Tibial nerve (tissue), 4 donors: ENCODE results near the gene EXD3. TPM values are rescaled to one million over a fixed set of nuclear protein-coding genes. Genes with fewer than 3 reads are reported as not detected.
A peak's percentile ranks its signal among the peaks of the same experiment; 100 is the strongest.

ENCODE experiments used
- DNase-seq, 2 donors: peaks; one replicate each; pipeline ENCODE4 v3.0.0-alpha.2; 2019; ENCODE audit warnings: low spot score in 2 of 2
- H3K27ac ChIP-seq, 4 donors: fragments of 200-600 bp; sonication (generic) in 3 of 4; one replicate each; pipeline ENCODE4 v1.5.1; 2017 to 2019; ENCODE audit warnings: mild to moderate bottlenecking in 1 of 4
- H3K27me3 ChIP-seq, 2 donors: fragments of 200-600 bp; sonication (generic) in 1 of 2; one replicate each; pipeline versions ENCODE4 v1.5.1 to v1.6.0; 2017 to 2019
- H3K36me3 ChIP-seq, 3 donors: fragments of 200-600 bp; sonication (generic); one replicate each; pipeline ENCODE4 v1.5.1; 2018 to 2019
- H3K4me1 ChIP-seq, 4 donors: fragments of 200-600 bp; sonication (generic) in 3 of 4; one replicate each; pipeline ENCODE4 v1.5.1; 2017 to 2019
- H3K4me3 ChIP-seq, 4 donors: fragments of 200-600 bp; sonication (generic) in 3 of 4; one replicate each; pipeline ENCODE4 v1.5.1; 2017 to 2019; ENCODE audit warnings: mild to moderate bottlenecking in 1 of 4, moderate library complexity in 1 of 4
- H3K9me3 ChIP-seq, 4 donors: fragments of 200-600 bp; sonication (generic) in 3 of 4; one replicate each; pipeline ENCODE4 v1.5.1; 2017 to 2019
- EP300 ChIP-seq, 2 donors: sonication (generic); formaldehyde crosslinking; IDR thresholded peaks; one replicate each; pipeline ENCODE4 v1.6.1; 2017; ENCODE audit warnings: antibody characterized with exemption in 2 of 2, mild to moderate bottlenecking in 1 of 2
- POLR2A ChIP-seq, 2 donors: fragments of 450-650 bp; IDR thresholded peaks; one replicate each; pipeline ENCODE4 v1.6.1; 2017; ENCODE audit warnings: antibody characterized with exemption in 2 of 2, mild to moderate bottlenecking in 2 of 2, moderate library complexity in 2 of 2
- WGBS, 2 donors: methylation state at CpG; one replicate each; pipeline ENCODE4 v1.1.5; 2018; 5-methylcytosine and 5-hydroxymethylcytosine counted together
- total RNA-seq, 4 donors: library from RNA; depleted of rRNA; stranded (reverse); fragments of >200 nt; gene quantifications; one replicate each; pipeline ENCODE4 v1.1.0, GENCODE V29; 2016
- TF ChIP-seq, protein P1 (sequence below), 5 experiments: fragments of 200-600 bp in 3 of 5; fragments of 450-650 bp in 2 of 5; sonication (generic) in 3 of 5; IDR thresholded peaks; one replicate each; pipeline ENCODE4 v1.5.1; 2016 to 2019; ENCODE audit warnings: antibody characterized with exemption in 5 of 5, mild to moderate bottlenecking in 3 of 5, moderate library complexity in 2 of 5

The EXD3 gene
- total RNA-seq, 4 donors from 2014 or later, result 27.6 to 99.9 (median 55.2) TPM

- no peak overlapping the region for H3K4me3 ChIP-seq
- peaks cover 0 to 38% (median 26%) of the 10 kb centered on the region in 4 donors for H3K4me1 ChIP-seq
- peak overlapping the region in 2 of 4 donors; percentile 14 to 51 for H3K27ac ChIP-seq
- no peaks in the 10 kb centered on the region for H3K9me3 ChIP-seq
- WGBS, 2 donors, result 66 to 75% methylated on average over 14 to 25 of the region's 28 CpGs
- H3K27me3 ChIP-seq, result peaks cover 0 to 36% of the 10 kb centered on the region in 2 donors
- no peak for TF ChIP-seq POLR2A (IDR thresholded peaks at IDR 0.05)
- TF ChIP-seq, protein P1, sequence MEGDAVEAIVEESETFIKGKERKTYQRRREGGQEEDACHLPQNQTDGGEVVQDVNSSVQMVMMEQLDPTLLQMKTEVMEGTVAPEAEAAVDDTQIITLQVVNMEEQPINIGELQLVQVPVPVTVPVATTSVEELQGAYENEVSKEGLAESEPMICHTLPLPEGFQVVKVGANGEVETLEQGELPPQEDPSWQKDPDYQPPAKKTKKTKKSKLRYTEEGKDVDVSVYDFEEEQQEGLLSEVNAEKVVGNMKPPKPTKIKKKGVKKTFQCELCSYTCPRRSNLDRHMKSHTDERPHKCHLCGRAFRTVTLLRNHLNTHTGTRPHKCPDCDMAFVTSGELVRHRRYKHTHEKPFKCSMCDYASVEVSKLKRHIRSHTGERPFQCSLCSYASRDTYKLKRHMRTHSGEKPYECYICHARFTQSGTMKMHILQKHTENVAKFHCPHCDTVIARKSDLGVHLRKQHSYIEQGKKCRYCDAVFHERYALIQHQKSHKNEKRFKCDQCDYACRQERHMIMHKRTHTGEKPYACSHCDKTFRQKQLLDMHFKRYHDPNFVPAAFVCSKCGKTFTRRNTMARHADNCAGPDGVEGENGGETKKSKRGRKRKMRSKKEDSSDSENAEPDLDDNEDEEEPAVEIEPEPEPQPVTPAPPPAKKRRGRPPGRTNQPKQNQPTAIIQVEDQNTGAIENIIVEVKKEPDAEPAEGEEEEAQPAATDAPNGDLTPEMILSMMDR (IDR thresholded peaks at IDR 0.05), result no peak
- no peak for TF ChIP-seq EP300 (IDR thresholded peaks at IDR 0.05)
- H3K36me3 ChIP-seq, result no peaks in the 10 kb centered on the region
- no peak for DNase-seq
Observed at GRCh38 chr9:137311986-137312851, 110.7 kb downstream of the EXD3 start.

GRCh38 chr9:137311171-137311985 is 111.6 kb downstream of the EXD3 start:
- H3K36me3 ChIP-seq, result no peaks in the 10 kb centered on the region
- no peak for DNase-seq
- no peaks in the 10 kb centered on the region for H3K9me3 ChIP-seq
- H3K4me3 ChIP-seq, result no peak overlapping the region
- peaks cover 0 to 36% of the 10 kb centered on the region in 2 donors for H3K27me3 ChIP-seq
- no peak for TF ChIP-seq EP300 (IDR thresholded peaks at IDR 0.05)
- TF ChIP-seq POLR2A (IDR thresholded peaks at IDR 0.05), result no peak
- TF ChIP-seq, protein P1 (IDR thresholded peaks at IDR 0.05), result no peak
- peak overlapping the region in 2 of 4 donors; percentile 14 to 51 for H3K27ac ChIP-seq
- peaks cover 0 to 39% (median 30%) of the 10 kb centered on the region in 4 donors for H3K4me1 ChIP-seq
- WGBS, 2 donors, result 65 to 84% methylated on average over 16 to 19 of the region's 27 CpGs

DNA sequence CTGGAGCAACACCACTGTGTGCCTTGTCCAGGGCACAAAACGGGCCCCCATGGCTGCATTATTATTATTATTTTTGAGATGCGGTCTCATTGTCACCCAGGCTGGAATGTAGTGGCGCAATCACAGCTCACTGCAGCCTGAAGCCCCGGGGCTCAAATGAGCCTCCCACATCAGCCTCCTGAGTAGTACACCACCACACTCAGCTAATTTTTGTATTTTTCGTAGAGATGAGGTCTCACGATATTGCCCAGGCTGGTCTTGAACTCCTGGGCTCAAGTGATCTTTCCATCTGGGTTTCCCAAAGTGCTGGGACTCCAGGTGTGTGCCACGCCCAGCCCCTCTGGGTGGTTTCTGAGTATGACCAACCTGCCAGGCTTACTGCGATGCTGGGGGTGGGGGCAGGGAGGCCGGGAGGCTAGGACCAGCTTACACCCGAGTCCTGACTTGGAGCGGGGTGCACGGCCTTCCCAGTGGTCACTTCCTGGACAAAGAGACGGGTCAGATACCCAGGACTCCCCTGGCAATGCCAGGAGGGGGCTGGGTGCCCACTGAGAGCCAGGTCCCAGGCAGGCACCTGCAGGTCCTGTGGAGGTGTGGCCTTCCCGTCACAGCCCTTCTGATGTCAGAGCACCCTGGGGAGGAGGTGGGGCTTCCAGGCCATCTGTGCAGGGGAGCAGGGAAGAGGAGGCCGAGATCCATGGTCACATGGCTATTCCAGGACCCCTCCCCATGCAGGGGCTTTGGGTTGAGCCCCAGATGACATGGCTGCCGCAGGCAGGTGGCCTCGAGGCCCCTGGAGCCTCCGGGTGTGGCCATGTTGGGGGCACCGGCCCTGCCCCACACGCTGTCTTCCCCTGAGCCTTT is 112.5 kb downstream of the EXD3 start:
- no peak for DNase-seq
- peaks cover 0 to 39% of the 10 kb centered on the region in 2 donors for H3K27me3 ChIP-seq
- no peak overlapping the region for H3K4me3 ChIP-seq
- 72 to 79% methylated on average over 18 to 20 of the region's 20 CpGs for WGBS, 2 donors
- H3K36me3 ChIP-seq, result no peaks in the 10 kb centered on the region
- TF ChIP-seq, protein P1 (IDR thresholded peaks at IDR 0.05), result no peak
- H3K4me1 ChIP-seq, result peaks cover 0 to 39% (median 31%) of the 10 kb centered on the region in 4 donors
- peak overlapping the region in 2 of 4 donors; percentile 11 to 51 for H3K27ac ChIP-seq
- no peaks in the 10 kb centered on the region for H3K9me3 ChIP-seq

DNA sequence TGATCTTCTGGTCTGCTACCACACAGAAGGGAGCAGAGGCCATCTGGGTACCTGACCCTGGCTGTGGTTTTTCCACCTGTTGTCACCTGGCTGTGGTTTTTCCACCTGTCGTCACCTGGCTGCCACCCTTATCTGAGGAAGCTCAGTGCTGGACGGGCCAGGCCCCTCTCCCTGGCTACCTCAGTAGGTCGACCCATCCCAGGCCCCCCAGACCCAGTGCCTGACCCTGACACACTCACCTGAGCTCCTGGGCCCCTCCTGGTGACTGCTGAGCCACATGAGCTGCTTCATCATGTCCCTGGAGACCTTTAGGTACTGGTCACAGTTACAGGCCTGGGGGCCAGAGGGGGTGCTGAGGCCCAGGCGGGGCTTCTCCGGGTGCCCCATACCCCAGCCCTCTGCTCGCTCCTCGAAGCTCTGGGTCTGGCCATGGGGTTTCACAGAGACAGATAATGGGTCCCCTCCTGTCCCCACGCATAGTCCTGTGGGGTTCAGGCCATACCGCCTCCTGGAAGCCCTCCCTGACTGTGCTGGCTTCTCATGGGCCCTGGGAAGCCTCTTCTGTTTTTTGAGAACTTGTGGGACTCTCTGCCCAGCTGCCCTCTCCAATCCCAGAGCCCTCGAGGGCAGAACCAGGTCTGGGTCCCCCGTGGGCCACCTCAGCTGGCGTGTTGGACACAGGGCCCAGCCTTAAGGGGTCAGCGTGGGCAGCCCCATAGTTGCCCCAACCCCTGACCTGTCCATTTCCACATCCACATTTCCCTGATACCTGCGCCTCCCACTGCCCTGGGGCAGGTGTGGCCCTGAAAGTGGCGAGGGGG is 113.4 kb downstream of the EXD3 start:
- H3K36me3 ChIP-seq, result no peaks in the 10 kb centered on the region
- peaks cover under 1 to 39% of the 10 kb centered on the region in 2 donors for H3K27me3 ChIP-seq
- H3K4me1 ChIP-seq, result peaks cover 0 to 39% (median 28%) of the 10 kb centered on the region in 4 donors
- TF ChIP-seq, protein P1 (IDR thresholded peaks at IDR 0.05), result no peak
- TF ChIP-seq POLR2A (IDR thresholded peaks at IDR 0.05) (no peak), EP300 (IDR thresholded peaks at IDR 0.05) (no peak)
- no peak overlapping the region for H3K27ac ChIP-seq
- no peak overlapping the region for H3K4me3 ChIP-seq
- H3K9me3 ChIP-seq, result no peaks in the 10 kb centered on the region
- WGBS, 2 donors, result 81 to 85% methylated on average over 11 to 15 of the region's 15 CpGs
- no peak for DNase-seq
